Retinal pigment epithelial cell (primary cell): ENCODE data around the gene MTA1.

ENCODE experiments used
- DNase-seq: peaks from one replicate; pipeline ENCODE4 v3.0.0-alpha.2; 2010; ENCODE audit warnings: low read depth
- H3K4me3 ChIP-seq: 2 replicates; pipeline ENCODE4 v1.5.1; 2011; ENCODE audit warnings: mild to moderate bottlenecking, low read length, control low read depth, moderate library complexity
- TF ChIP-seq, protein P1 (sequence below): conservative IDR thresholded peaks from 2 replicates; pipeline ENCODE4 v1.5.1; 2011; ENCODE audit warnings: low read depth, low read length, control low read depth, inconsistent platforms

The MTA1 gene

DNA sequence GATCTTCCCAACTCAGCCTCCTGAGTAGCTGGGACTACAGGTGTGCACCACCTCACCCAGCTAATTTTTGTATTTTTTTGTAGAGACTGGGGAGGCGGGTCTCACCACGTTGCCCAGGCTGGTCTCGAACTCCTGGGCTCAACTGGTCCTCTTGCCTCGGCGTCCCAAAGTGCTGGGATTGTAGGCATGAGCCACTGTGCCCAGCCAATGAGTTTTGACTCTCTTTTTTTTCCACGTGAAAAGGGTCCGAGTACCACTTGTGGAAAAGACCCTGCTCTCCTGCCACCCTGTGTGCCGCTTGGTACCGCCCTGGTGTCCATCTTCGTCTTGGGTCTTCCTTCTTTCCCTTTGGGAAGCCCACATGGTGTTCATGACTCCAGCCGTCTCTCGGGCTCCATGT is 89.0 kb downstream of the MTA1 start:
- no peak overlapping the region for H3K4me3 ChIP-seq
- TF ChIP-seq, protein P1, sequence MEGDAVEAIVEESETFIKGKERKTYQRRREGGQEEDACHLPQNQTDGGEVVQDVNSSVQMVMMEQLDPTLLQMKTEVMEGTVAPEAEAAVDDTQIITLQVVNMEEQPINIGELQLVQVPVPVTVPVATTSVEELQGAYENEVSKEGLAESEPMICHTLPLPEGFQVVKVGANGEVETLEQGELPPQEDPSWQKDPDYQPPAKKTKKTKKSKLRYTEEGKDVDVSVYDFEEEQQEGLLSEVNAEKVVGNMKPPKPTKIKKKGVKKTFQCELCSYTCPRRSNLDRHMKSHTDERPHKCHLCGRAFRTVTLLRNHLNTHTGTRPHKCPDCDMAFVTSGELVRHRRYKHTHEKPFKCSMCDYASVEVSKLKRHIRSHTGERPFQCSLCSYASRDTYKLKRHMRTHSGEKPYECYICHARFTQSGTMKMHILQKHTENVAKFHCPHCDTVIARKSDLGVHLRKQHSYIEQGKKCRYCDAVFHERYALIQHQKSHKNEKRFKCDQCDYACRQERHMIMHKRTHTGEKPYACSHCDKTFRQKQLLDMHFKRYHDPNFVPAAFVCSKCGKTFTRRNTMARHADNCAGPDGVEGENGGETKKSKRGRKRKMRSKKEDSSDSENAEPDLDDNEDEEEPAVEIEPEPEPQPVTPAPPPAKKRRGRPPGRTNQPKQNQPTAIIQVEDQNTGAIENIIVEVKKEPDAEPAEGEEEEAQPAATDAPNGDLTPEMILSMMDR: no peak
- DNase-seq: no peak

DNA sequence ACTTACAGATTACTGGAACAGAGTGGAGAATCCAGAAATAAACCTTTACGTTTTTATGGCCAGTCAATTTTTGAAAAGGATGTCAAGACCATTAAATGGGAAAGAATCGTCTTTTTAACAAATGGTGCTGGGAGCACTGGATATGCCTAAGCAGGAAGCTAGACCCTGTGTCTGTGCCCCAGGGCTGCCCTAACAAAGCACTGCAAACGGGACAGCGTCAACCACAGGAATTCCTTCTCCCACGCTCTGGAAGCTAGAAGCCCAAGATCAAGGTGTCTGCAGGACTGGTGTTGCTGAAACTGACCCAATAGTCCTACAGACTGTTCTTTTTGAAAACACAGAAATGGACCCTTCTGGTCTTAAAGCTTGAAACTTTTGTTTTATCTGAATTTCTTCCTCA is 97.5 kb downstream of the MTA1 start:
- TF ChIP-seq, protein P1: no peak
- DNase-seq: no peak
- no peak overlapping the region for H3K4me3 ChIP-seq

DNA sequence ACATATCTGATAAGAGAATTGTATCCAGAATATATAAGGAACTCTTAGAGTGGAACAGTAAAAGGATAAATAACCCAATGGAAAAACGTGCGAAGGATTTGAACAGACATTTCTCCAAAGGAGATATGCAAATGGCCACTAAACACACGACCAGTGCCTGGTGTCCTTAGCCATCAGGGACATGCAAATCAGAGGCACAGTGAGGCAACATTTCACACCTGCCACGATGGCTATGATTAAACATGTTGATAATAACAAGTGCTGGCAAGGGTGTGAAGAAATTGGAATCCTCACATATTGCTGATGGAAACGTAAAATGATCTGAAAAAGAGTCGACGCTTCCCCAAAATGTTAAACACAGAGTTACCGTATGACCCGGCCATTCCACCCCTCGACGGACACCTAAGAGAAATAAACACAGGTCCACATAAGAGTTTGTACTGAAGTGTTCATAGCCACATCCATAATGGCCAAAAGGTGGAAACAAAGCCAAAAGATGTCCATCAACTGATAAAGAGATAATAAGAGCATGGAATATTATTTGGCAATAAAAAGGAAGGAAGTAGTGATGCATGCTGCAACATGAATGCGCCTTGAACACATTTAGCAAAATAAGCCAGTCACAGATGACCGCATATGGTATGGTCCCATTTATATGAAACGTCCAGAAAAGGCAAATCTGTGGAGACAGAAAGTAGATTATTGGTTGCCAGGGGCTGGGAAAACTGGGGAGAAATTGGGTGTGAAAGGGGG is 100.5 kb downstream of the MTA1 start:
- no peak overlapping the region for H3K4me3 ChIP-seq
- TF ChIP-seq, protein P1: no peak
- DNase-seq: no peak
